ENCODE results near the gene IL1A. TPM values are rescaled to one million over a fixed set of nuclear protein-coding genes. Genes with fewer than 3 reads are reported as not detected.

IL1A gene
- total RNA-seq, 4 donors from 2014 or later: 0.40 TPM; not detected in 3

DNA sequence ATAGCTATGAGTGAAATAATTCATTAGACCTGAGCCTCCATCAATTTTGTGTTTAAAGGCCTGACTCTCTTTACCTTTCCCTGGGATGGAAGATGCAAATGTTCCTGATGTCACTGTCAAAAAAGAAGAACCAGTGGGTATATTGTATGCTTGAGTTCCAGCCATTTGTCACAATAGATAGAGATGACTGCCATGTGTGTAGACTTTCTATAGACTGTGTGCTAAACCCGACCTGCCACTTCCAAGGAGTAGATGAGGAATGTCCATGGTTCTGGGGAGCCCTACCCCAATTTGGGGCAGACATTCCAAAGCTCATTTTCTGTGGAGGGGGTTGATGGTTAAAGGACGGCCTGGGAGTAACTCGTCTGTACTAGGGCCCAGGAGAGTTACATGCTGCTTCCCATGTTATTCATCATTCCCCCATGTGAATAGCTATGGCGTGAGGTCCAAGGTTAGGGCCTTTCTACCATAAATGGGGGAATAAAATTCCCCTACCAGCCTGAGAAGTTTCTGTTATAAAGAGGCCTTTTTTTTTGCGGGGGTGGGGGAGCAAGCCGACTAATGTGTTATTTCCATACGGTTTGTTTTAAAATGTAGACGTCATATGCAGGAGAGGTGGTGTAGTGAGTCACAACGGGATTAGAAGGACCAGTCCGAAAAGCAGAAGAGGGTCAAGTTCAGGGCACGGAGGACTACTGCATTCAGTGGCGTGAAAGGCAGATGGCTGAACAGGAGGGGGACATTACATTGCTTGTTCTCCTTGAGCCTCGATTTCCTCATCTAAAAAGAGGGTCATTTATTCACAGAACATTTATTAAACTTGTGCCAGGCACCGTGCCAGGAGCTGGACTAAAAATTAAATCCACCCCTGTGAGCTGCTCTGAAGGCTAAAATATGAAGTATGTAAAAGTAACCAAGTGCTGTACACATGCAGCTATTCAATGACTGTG lies 28.3 kb upstream of the IL1A start:
- no peaks in the 10 kb centered on the region for H3K27me3 ChIP-seq
- H3K4me3 ChIP-seq (replicated peaks in 1 of 3): no peak overlapping the region
- TF ChIP-seq, protein P1, sequence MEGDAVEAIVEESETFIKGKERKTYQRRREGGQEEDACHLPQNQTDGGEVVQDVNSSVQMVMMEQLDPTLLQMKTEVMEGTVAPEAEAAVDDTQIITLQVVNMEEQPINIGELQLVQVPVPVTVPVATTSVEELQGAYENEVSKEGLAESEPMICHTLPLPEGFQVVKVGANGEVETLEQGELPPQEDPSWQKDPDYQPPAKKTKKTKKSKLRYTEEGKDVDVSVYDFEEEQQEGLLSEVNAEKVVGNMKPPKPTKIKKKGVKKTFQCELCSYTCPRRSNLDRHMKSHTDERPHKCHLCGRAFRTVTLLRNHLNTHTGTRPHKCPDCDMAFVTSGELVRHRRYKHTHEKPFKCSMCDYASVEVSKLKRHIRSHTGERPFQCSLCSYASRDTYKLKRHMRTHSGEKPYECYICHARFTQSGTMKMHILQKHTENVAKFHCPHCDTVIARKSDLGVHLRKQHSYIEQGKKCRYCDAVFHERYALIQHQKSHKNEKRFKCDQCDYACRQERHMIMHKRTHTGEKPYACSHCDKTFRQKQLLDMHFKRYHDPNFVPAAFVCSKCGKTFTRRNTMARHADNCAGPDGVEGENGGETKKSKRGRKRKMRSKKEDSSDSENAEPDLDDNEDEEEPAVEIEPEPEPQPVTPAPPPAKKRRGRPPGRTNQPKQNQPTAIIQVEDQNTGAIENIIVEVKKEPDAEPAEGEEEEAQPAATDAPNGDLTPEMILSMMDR (IDR thresholded peaks at IDR 0.05): no peak
- no peak for TF ChIP-seq POLR2A (IDR thresholded peaks at IDR 0.05)
- no peak for DNase-seq
- intact Hi-C loops (cut with DNase I): no loop called here
- 66 to 69% methylated on average over 14 of the region's 14 CpGs for WGBS, 2 donors
- no peaks in the 10 kb centered on the region for H3K36me3 ChIP-seq
- no peak overlapping the region for H3K27ac ChIP-seq
- H3K9me3 ChIP-seq: no peaks in the 10 kb centered on the region
- H3K4me1 ChIP-seq: no peaks in the 10 kb centered on the region

DNA sequence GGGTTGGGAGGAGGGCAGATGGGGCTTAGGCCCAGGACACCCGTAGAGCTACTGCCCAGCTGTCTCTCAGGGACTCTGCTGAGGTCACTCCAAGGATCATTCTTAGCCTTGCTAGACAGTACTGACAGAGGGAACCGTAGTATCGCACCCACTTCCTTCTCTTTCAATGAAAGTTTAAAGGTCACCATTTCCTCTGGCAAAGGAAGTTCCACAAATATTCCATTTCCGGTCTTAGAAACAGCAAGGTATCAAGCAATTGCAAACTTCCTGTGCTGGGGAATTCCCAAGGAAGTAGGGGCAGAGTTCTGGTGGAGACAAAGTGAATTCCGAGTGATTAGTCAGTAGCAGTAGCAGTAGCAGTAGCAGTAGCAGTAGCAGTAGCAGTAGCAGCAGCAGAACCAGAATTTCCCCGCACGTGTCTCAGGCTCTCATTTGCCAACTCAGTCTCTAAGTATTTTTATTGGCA lies 27.6 kb upstream of the IL1A start:
- H3K9me3 ChIP-seq: no peaks in the 10 kb centered on the region
- WGBS, 2 donors: 62 to 67% methylated on average over 7 of the region's 7 CpGs
- intact Hi-C loops (cut with DNase I): no loop called here

DNA sequence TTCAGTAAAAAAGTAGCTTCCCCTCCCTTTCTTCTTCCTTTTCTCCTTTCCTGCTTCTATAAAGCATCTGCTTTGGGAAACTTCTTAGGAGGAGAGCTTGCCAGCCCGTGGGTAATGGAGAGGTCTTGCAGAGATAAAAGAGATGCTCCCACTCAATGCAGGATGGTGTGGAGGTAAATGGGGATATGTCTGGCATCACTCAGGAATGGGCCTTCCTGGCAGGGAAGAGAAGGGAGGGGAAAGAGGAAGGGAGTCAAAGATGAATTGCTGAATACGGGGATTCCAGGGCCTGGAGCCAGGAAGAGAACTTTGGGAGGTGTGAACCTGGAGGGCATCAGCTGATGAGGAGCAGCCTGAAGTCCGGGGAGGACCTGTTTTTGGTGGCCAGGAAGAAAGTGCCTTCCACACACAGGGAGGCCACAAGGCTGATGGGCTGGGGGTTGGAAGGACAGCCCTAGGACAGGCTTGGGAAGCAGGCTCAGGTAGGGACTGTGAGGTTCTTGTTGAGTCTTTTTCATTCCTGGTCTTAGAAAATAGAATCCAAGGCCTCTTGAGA lies 27.1 kb upstream of the IL1A start:
- no peak for TF ChIP-seq POLR2A (IDR thresholded peaks at IDR 0.05)
- TF ChIP-seq, protein P1 (IDR thresholded peaks at IDR 0.05): no peak
- no peaks in the 10 kb centered on the region for H3K9me3 ChIP-seq
- intact Hi-C loops (cut with DNase I): no loop called here
- no peak overlapping the region for H3K27ac ChIP-seq
- no peaks in the 10 kb centered on the region for H3K4me1 ChIP-seq
- no peaks in the 10 kb centered on the region for H3K36me3 ChIP-seq
- H3K27me3 ChIP-seq: no peaks in the 10 kb centered on the region
- no peak for DNase-seq
- WGBS, 2 donors: 73 to 74% methylated on average over 3 of the region's 3 CpGs
- H3K4me3 ChIP-seq (replicated peaks in 1 of 3): no peak overlapping the region

More for the DNA sequence above, 27.6 kb upstream of the IL1A start:
- no peak overlapping the region for H3K4me3 ChIP-seq (replicated peaks in 1 of 3)
- H3K4me1 ChIP-seq: no peaks in the 10 kb centered on the region
- no peak overlapping the region for H3K27ac ChIP-seq
- DNase-seq: no peak
- H3K27me3 ChIP-seq: no peaks in the 10 kb centered on the region
- no peaks in the 10 kb centered on the region for H3K36me3 ChIP-seq
- TF ChIP-seq, protein P1 (IDR thresholded peaks at IDR 0.05): no peak
- no peak for TF ChIP-seq POLR2A (IDR thresholded peaks at IDR 0.05)

DNA sequence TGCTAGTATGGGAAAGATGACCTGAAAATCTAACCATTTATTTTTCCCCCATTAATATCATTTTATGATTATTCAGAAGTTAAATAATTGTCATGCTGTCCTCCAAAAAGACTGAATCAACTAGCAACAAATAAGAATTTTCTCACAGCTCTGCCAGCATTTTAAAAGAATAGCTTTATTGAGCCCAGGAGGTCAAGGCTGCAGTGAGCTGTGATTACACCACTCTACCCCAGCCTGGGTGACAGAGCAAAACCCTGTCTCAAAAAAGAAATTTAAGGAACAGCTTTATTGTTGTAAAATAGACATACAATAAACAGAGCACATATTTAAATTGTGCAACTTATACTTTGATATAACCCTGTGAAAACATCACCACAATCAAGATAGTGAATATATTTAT lies 24.8 kb upstream of the IL1A start:
- no peak for DNase-seq
- no peak for TF ChIP-seq POLR2A (IDR thresholded peaks at IDR 0.05)
- TF ChIP-seq, protein P1 (IDR thresholded peaks at IDR 0.05): no peak
- intact Hi-C loops (cut with DNase I): no loop called here
- no peaks in the 10 kb centered on the region for H3K36me3 ChIP-seq
- no peak overlapping the region for H3K27ac ChIP-seq
- no peaks in the 10 kb centered on the region for H3K27me3 ChIP-seq
- no peaks in the 10 kb centered on the region for H3K4me1 ChIP-seq
- H3K9me3 ChIP-seq: no peaks in the 10 kb centered on the region
- no peak overlapping the region for H3K4me3 ChIP-seq (replicated peaks in 1 of 3)

DNA sequence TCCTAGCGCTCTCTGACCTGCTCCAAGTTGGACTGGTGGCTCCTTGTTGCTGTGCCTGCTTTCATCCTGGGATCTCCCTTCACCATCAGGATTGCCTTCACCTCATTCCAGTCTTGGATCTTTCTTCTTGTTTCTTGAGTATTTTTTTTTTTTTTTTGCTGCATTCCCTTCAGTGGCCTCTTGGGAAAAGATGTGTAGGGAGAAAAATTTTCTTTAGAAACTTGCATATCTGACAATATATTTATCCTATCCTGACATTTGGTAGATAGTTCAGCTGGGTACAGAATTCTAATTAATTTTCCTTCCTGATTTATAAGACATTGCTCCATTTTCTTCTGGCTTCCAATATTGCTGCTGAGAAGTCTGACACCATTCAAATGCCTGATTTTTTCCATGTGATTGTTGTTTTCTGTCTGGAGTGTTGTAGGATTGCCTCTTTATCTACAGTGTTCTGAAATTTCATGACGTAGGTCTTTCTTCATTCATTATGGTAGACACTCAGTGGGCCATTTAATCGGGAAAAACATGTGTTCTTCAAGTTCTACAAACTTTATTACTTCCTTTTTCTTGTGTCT lies 23.0 kb upstream of the IL1A start:
- 92 to 94% methylated on average over 3 of the region's 3 CpGs for WGBS, 2 donors
- Histone ChIP-seq H3K4me3 (replicated peaks in 1 of 3) (no peak overlapping the region), H3K27ac (no peak overlapping the region), H3K27me3 (no peaks in the 10 kb centered on the region), H3K36me3 (no peaks in the 10 kb centered on the region), H3K4me1 (no peaks in the 10 kb centered on the region), H3K9me3 (no peaks in the 10 kb centered on the region)
- DNase-seq: no peak
- TF ChIP-seq, protein P1 (IDR thresholded peaks at IDR 0.05): no peak
- intact Hi-C loops (cut with DNase I): no loop called here
